SJSA1 (cell line): ENCODE results near the gene LILRB5. TPM values are rescaled to one million over a fixed set of nuclear protein-coding genes. Genes with fewer than 3 reads are reported as not detected.
A peak's percentile ranks its signal among the peaks of the same experiment; 100 is the strongest.
"Not testable (repeated sequence)": the region's sequence is repeated elsewhere in the genome, so short reads cannot be mapped to it uniquely, and the experiment has no call there.

Experiments
- DNase-seq, 2 experiments: peaks; one replicate each; pipeline ENCODE4 v3.0.0-alpha.2; 2015 to 2020; ENCODE audit warnings: low spot score in 2 of 2, low read depth in 1 of 2
- H3K27ac ChIP-seq: fragments of 250-450 bp; sonication (Bioruptor Pico); 2 replicates; pipeline ENCODE4 v1.5.1; 2020; ENCODE audit warnings: mild to moderate bottlenecking, moderate library complexity
- H3K27me3 ChIP-seq: fragments of 250-450 bp; sonication (Bioruptor Pico); replicated peaks from 2 replicates; pipeline ENCODE4 v1.5.1; 2020; ENCODE audit warnings: mild to moderate bottlenecking, moderate library complexity
- H3K36me3 ChIP-seq: fragments of 250-450 bp; sonication (Bioruptor Pico); 2 replicates; pipeline ENCODE4 v1.5.1; 2020; ENCODE audit warnings: mild to moderate bottlenecking
- H3K4me1 ChIP-seq: fragments of 250-450 bp; sonication (Bioruptor Pico); replicated peaks from 2 replicates; pipeline ENCODE4 v1.6.1; 2021; ENCODE audit warnings: mild to moderate bottlenecking
- H3K4me3 ChIP-seq: fragments of 250-450 bp; sonication (Bioruptor Pico); 2 replicates; pipeline ENCODE4 v1.5.1; 2020; ENCODE audit warnings: mild to moderate bottlenecking
- H3K9me3 ChIP-seq: fragments of 250-450 bp; sonication (Bioruptor Pico); replicated peaks from 2 replicates; pipeline ENCODE4 v1.5.1; 2020; ENCODE audit warnings: mild to moderate bottlenecking
- total RNA-seq: library from RNA; depleted of rRNA; stranded (reverse); fragments of >200 nt; shearing (Covaris generic); gene quantifications from 2 replicates; pipeline ENCODE4 v1.2.3, GENCODE V29; 2014

Gene LILRB5
- total RNA-seq, 1 experiment from 2014 or later, result not detected

DNA sequence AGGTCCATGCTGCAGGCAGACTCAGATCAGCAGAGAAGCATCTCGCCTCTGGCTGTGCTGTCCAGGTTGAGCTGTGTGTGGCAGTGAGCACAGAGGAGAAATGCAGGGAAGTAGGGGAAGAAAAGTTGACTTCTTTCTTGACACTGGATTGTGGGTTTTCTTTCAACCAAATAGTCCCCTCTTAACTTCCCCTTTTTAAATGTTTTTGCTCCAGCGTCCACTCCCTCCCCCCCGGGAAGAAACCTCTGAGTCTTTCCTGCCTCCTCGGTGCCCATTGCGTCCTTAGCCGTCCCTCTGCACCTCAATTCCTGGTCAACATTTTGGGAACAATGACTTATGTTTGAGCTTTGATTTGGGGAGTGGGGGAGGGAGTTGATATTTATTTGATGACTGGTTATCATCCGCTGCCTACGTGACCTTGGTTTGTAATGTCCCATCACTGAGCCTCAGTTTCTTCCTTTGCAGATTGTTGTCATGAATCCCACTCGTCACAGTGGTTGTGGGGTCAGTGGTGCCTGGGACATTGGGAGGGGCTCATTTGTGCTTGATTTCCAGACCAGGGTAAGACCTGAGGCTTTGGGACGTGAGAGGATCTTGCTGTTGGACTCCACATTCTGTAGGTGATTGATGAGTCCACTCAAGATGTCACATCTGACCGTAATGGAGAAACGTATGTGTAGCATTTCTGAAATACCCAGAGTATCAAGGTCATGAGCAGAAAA, 24.1 kb upstream of the LILRB5 start, which contains the start of gene LILRB2:
LILRB2 (minus strand) TSS at position 104 of the 722 bp plus-strand sequence. CDS start 614 bp downstream, outside the sequence.
- no peaks in the 10 kb centered on the region for H3K36me3 ChIP-seq
- no peaks in the 10 kb centered on the region for H3K27me3 ChIP-seq
- H3K4me1 ChIP-seq, result no peaks in the 10 kb centered on the region
- no peak within 1 kb of the TSS for H3K4me3 ChIP-seq
- peak in 1 of 2 experiments; percentile 31 for DNase-seq
- no peaks in the 10 kb centered on the region for H3K9me3 ChIP-seq
- no peak within 1 kb of the TSS for H3K27ac ChIP-seq

GRCh38 chr19:54280441-54280840, 23.4 kb upstream of the LILRB5 start:
- not testable (repeated sequence) for H3K9me3 ChIP-seq, H3K27me3 ChIP-seq, H3K4me3 ChIP-seq, H3K36me3 ChIP-seq, H3K27ac ChIP-seq, H3K4me1 ChIP-seq
- peak in 1 of 2 experiments; percentile 25 for DNase-seq

DNA sequence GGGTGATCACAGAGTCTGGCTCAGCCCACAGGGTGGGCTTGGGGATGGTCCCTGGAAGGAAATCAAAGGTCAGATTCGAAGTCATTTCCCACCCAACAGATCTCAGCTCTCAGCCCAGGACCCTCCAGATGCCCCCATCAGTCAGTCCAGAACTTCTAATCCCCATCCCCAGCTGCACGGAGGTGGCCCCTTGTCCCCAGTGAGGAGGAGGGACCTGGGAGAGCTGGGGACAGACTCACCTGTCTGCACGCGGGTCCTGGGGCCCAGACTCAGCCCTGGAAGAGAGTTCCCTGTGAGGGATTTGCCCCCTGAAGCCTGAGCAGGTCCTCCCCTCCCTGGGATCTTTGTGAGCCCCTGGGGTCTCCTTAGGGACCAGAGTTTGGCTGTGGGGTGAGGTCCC, 23.0 kb upstream of the LILRB5 start:
- not testable (repeated sequence) for H3K27ac ChIP-seq, H3K36me3 ChIP-seq, H3K4me1 ChIP-seq, H3K9me3 ChIP-seq, H3K4me3 ChIP-seq, H3K27me3 ChIP-seq
- DNase-seq, result peak in 1 of 2 experiments; percentile 21

DNA sequence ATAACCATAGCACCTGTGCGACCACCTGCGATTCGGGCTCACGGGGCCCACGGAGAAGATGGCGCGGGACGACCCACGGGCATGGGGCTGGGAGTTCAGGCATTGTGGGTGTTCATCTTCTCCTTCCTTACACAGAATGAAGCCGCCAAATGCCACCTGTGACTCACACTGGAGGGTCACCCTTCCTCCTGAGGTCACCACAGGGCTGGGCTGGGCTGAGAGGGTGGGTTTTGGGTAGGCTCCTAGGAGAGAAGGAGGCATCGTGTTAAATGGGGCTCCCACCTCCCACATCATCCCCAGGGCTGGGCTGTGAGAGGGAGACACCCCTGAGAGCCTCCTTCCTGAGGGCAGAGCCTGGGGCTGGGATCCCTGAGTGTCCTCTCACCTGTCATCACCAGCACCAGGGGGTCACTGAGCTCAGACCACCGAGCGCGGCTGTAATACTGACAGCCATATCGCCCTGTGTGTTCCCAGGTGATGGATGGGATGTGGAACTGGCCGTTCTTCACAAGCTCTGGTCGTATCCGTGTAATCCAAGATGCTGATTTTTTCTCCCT, 22.4 kb upstream of the LILRB5 start:
- DNase-seq, result peak in 1 of 2 experiments; percentile 38
- Histone ChIP-seq H3K27ac (no peak overlapping the region), H3K4me3 (no peak overlapping the region), H3K36me3 (no peaks in the 10 kb centered on the region), H3K4me1 (no peaks in the 10 kb centered on the region), H3K27me3 (no peaks in the 10 kb centered on the region), H3K9me3 (no peaks in the 10 kb centered on the region)

- peak in 1 of 2 experiments; percentile 30 for DNase-seq
- not testable (repeated sequence) for H3K4me1 ChIP-seq, H3K9me3 ChIP-seq, H3K36me3 ChIP-seq, H3K27me3 ChIP-seq, H3K4me3 ChIP-seq, H3K27ac ChIP-seq
Observed at GRCh38 chr19:54278571-54279195, 21.6 kb upstream of the LILRB5 start.

- H3K36me3 ChIP-seq, H3K4me3 ChIP-seq, H3K27me3 ChIP-seq, H3K4me1 ChIP-seq, H3K27ac ChIP-seq, H3K9me3 ChIP-seq: not testable (repeated sequence)
- peak in 1 of 2 experiments; percentile 21 for DNase-seq
Observed at GRCh38 chr19:54278056-54278455, 21.0 kb upstream of the LILRB5 start.

DNA sequence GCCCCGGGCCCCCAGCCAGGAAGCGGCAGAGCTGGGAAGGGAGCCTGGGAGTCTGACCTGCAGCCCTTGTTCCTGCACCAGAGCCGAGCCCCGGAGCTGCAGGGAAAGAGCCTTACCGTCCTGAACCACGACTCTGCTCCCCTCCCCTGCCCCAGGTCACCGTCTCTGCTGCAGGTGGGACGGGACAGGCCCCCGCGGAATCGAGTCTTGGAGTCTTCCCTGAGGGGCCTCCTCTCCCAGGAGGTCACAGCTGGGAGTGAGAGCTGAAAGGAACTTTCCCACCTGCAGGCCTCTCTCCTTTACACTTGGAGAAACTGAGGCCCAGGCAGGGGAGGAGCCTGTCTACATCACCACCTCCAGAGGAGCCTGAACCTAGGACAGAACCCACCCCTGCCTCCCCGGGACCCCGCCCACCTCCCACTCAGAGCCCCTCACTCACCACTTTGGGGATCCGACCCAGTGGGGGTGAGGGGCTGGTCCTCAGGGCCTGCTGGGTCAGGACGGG, 20.1 kb upstream of the LILRB5 start:
- not testable (repeated sequence) for H3K27me3 ChIP-seq, H3K27ac ChIP-seq

GRCh38 chr19:54275951-54276350, 18.9 kb upstream of the LILRB5 start:
- H3K27me3 ChIP-seq, result peaks cover 8% of the 10 kb centered on the region; the same call in 1 of the 2 replicates

More for the DNA sequence above, 20.1 kb upstream of the LILRB5 start:
- not testable (repeated sequence) for H3K4me3 ChIP-seq, H3K9me3 ChIP-seq, H3K4me1 ChIP-seq, H3K36me3 ChIP-seq
- DNase-seq, result peak in 1 of 2 experiments; percentile 42

GRCh38 chr19:54274516-54274915, 17.4 kb upstream of the LILRB5 start:
- DNase-seq, result peak in 1 of 2 experiments; percentile 33
- H3K27me3 ChIP-seq, result peaks cover 17% of the 10 kb centered on the region; the same call in 1 of the 2 replicates
- not testable (repeated sequence) for H3K9me3 ChIP-seq, H3K36me3 ChIP-seq, H3K4me3 ChIP-seq, H3K4me1 ChIP-seq, H3K27ac ChIP-seq

More at GRCh38 chr19:54275951-54276350, 18.9 kb upstream of the LILRB5 start:
- Histone ChIP-seq H3K9me3 (no peaks in the 10 kb centered on the region), H3K4me3 (no peak overlapping the region), H3K36me3 (no peaks in the 10 kb centered on the region), H3K4me1 (no peaks in the 10 kb centered on the region), H3K27ac (no peak overlapping the region)
- peak in 1 of 2 experiments; percentile 19 for DNase-seq

- H3K36me3 ChIP-seq, result no peaks in the 10 kb centered on the region
Observed at GRCh38 chr19:54273821-54274220, 16.7 kb upstream of the LILRB5 start.

GRCh38 chr19:54272181-54272580, 15.1 kb upstream of the LILRB5 start:
- not testable (repeated sequence) for H3K27ac ChIP-seq, H3K36me3 ChIP-seq, H3K9me3 ChIP-seq, H3K4me3 ChIP-seq, H3K4me1 ChIP-seq
- H3K27me3 ChIP-seq, result peaks cover 17% of the 10 kb centered on the region
- DNase-seq, result peak in 1 of 2 experiments; percentile 21

More at GRCh38 chr19:54273821-54274220, 16.7 kb upstream of the LILRB5 start:
- no peak overlapping the region for H3K27ac ChIP-seq
- H3K9me3 ChIP-seq, result no peaks in the 10 kb centered on the region
- H3K27me3 ChIP-seq, result peaks cover 17% of the 10 kb centered on the region
- no peak for DNase-seq
- H3K4me1 ChIP-seq, result no peaks in the 10 kb centered on the region
- H3K4me3 ChIP-seq, result no peak overlapping the region

GRCh38 chr19:54271587-54271986, 14.5 kb upstream of the LILRB5 start:
- not testable (repeated sequence) for H3K27ac ChIP-seq, H3K4me3 ChIP-seq, DNase-seq, H3K36me3 ChIP-seq, H3K4me1 ChIP-seq, H3K9me3 ChIP-seq
- H3K27me3 ChIP-seq, result peaks cover 17% of the 10 kb centered on the region

DNA sequence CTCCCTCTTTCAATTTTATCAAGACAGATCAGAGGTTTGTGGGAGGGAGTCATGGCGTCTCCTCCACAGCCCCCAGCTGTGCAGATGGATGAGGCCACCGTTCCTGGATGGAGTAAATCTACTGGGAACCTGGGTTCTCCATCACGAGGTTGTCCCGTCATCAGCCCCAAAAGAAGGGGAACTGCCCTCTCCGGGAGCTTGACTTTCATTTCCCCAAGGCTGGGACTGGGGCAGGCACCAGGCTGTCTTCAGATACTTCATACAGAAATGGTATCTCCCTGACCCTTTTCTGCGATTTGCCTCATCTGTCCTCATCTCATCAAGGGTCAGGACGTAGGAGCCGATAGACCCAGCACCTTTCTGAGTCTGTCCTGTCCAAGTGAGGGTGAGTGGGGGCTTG, 14.0 kb upstream of the LILRB5 start:
- no peak overlapping the region for H3K4me3 ChIP-seq
- no peaks in the 10 kb centered on the region for H3K9me3 ChIP-seq
- H3K4me1 ChIP-seq, result no peaks in the 10 kb centered on the region

DNA sequence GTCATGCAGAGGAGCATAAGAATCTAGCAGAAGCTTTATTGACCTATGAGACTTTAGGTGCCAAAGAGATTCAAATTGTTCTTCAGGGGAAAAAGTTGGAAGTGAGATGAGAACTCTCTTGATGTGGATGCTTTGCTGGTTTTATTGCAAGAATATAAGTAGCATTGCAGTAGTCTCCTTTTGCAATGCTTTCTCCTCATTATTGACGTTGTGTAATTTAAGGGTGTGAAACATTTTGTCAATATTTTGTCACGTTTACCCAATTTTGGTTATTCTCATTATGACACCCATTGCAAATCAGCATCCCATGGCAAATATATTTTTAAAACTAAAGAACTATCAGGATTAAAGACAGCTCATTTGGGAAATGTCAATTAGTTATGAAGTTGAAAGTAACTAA, 11.9 kb upstream of the LILRB5 start:
- H3K27ac ChIP-seq, result no peak overlapping the region
- H3K9me3 ChIP-seq, result no peaks in the 10 kb centered on the region
- no peak overlapping the region for H3K4me3 ChIP-seq
- DNase-seq, result no peak
- H3K36me3 ChIP-seq, result no peaks in the 10 kb centered on the region
- peaks cover 19% of the 10 kb centered on the region for H3K27me3 ChIP-seq
- no peaks in the 10 kb centered on the region for H3K4me1 ChIP-seq

More for the DNA sequence above, 14.0 kb upstream of the LILRB5 start:
- H3K36me3 ChIP-seq, result no peaks in the 10 kb centered on the region
- no peak overlapping the region for H3K27ac ChIP-seq
- peaks cover 17% of the 10 kb centered on the region for H3K27me3 ChIP-seq
- peak in 1 of 2 experiments; percentile 7 for DNase-seq
